ENCODE measurements around the gene FAM110D. TPM values are rescaled to one million over a fixed set of nuclear protein-coding genes. Genes with fewer than 3 reads are reported as not detected.

Gene FAM110D
- total RNA-seq, 4 donors from 2014 or later = 3.5 to 15.6 (median 6.8) TPM

GRCh38 chr1:26122988-26123973 is 35.6 kb upstream of the FAM110D start:
- Histone ChIP-seq H3K36me3 (no peaks in the 10 kb centered on the region), H3K9me3 (no peaks in the 10 kb centered on the region), H3K4me3 (replicated peaks in 1 of 3) (no peak overlapping the region), H3K27me3 (no peaks in the 10 kb centered on the region), H3K4me1 (peaks cover 50 to 71% of the 10 kb centered on the region in 2 donors), H3K27ac (peak overlapping the region; percentile 10 to 80 (median 69))
- intact Hi-C loops (cut with DNase I) = no loop called here
- no peak for DNase-seq
- 81 to 84% methylated on average over 7 of the region's 7 CpGs for WGBS, 2 donors
- TF ChIP-seq CTCF (IDR thresholded peaks at IDR 0.05) = no peak

GRCh38 chr1:26124418-26125331 is 34.2 kb upstream of the FAM110D start:
- DNase-seq = no peak
- peaks cover 59 to 84% of the 10 kb centered on the region in 2 donors for H3K4me1 ChIP-seq
- 83 to 85% methylated on average over 4 of the region's 4 CpGs for WGBS, 2 donors
- H3K36me3 ChIP-seq = no peaks in the 10 kb centered on the region
- no peaks in the 10 kb centered on the region for H3K27me3 ChIP-seq
- no peak overlapping the region for H3K4me3 ChIP-seq (replicated peaks in 1 of 3)
- peak overlapping the region; percentile 10 to 70 (median 69) for H3K27ac ChIP-seq
- no peaks in the 10 kb centered on the region for H3K9me3 ChIP-seq
- TF ChIP-seq POLR2A (IDR thresholded peaks at IDR 0.05) (no peak), CTCF (IDR thresholded peaks at IDR 0.05) (no peak)
- intact Hi-C loops (cut with DNase I) = no loop called here

- no peak overlapping the region for H3K4me3 ChIP-seq (replicated peaks in 1 of 3)
- intact Hi-C loops (cut with DNase I) = no loop called here
- no peak for TF ChIP-seq POLR2A (IDR thresholded peaks at IDR 0.05)
- TF ChIP-seq CTCF (IDR thresholded peaks at IDR 0.05) = no peak
- H3K36me3 ChIP-seq = no peaks in the 10 kb centered on the region
- peaks cover 59 to 86% of the 10 kb centered on the region in 2 donors for H3K4me1 ChIP-seq
- peak overlapping the region; percentile 10 to 70 (median 69) for H3K27ac ChIP-seq
- H3K27me3 ChIP-seq = no peaks in the 10 kb centered on the region
- H3K9me3 ChIP-seq = no peaks in the 10 kb centered on the region
- DNase-seq = no peak
Observed at GRCh38 chr1:26125382-26125781, 33.5 kb upstream of the FAM110D start.

GRCh38 chr1:26125946-26126320 is 32.9 kb upstream of the FAM110D start:
- peak overlapping the region; percentile 69 to 76 (median 70) for H3K27ac ChIP-seq
- WGBS, 2 donors = 75 to 81% methylated on average over 1 of the region's 1 CpG
- intact Hi-C loops (cut with DNase I) = no loop called here

More at GRCh38 chr1:26125946-26126320, 32.9 kb upstream of the FAM110D start:
- peaks cover 59 to 88% of the 10 kb centered on the region in 2 donors for H3K4me1 ChIP-seq
- no peaks in the 10 kb centered on the region for H3K36me3 ChIP-seq
- no peaks in the 10 kb centered on the region for H3K27me3 ChIP-seq
- no peaks in the 10 kb centered on the region for H3K9me3 ChIP-seq
- no peak overlapping the region for H3K4me3 ChIP-seq (replicated peaks in 1 of 3)
- DNase-seq = no peak
- no peak for TF ChIP-seq CTCF (IDR thresholded peaks at IDR 0.05)
- no peak for TF ChIP-seq POLR2A (IDR thresholded peaks at IDR 0.05)

Data from thyroid gland (tissue), 4 donors.